ENCODE measurements around the gene NPTN.

NPTN gene

GRCh38 chr15:73631915-73632669 lies 1.1 kb downstream of the NPTN start:
- DNase-seq, result peak; percentile 53

GRCh38 chr15:73630921-73631362 lies 2.2 kb downstream of the NPTN start:
- DNase-seq, result peak; percentile 24

GRCh38 chr15:73629798-73630429 lies 3.3 kb downstream of the NPTN start:
- DNase-seq, result no peak

DNA sequence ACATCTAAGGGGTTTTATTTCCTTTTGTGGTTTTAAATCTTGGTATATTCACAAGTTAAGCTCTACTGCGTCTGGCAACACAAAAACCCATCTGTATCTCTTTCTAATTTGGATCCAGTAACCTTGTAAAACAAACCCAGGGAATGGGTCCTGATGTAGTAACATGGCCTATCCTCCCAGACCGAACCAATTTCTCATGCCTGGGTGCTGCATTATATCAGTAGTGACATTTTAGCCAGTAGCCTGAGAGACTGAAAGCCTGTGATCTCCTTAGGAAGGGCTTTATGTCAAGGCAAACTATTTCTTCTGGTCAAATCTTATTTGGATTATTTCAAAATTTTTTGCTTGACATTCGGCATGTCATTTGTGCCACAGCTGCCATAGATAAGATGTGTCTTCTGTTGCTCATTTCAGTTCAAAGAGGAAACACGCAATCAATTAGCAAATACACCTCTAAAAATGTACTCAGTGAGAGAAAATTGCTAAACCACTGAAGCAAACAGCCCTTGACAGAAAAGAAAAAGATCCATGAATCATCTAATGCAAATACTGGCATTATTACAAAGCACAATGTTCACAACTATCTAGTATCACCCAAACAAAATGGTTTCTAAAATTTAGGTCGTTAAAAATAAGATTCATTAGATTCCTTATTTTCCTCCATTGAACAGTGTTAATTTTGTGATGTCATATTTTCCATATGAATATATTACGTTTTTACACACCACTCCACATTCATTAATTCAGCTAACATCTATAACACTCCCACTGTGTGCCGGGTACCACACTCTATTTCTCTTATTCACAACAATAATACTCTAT lies 4.0 kb downstream of the NPTN start:
- DNase-seq, result peak; percentile 56

- no peak for DNase-seq
Measured at GRCh38 chr15:73628102-73628501, 5.1 kb downstream of the NPTN start.

DNA sequence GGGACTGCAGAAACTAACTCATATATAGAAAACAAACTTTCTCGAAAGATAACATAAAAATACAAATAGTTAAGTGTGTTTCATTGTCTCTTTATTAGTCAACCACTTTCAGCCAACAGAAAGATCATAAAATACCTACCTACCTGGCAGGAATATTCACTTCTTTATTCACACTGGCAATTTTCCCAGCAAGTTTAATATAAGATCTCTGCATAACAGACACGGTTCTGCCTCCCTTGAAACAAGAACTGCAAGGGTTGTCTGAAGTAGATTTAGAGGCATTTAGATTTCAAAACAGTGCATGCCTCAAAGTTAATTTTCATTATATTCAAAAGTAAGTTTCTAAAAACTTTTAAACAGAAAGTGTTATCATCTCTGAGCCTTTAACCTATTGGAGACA lies 7.1 kb downstream of the NPTN start:
- DNase-seq, result no peak

GRCh38 chr15:73624530-73624929 lies 8.7 kb downstream of the NPTN start:
- no peak for DNase-seq

DNA sequence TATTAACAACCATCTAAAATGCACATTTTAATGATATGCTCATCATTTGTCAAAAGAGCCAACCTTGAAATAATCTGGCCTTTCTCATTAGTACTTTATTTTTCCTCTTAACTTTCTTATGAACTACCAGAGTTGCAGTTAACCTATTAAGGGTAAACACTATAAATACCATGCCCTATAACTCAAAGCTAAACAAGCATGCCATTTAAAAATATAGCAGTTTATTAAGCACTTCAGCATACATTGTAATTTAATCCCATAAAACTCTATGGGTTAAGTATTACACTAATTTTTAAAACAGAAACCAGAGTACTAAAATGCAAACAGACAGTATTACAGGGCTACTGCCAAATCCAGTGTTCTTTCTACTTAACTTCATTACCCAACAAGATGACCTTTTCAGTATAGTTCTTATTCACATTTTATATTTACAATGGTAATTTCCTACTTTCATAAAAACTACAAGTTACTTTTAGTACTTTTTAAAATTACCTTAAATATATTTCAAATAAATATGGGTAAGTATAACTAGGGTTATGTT lies 11.8 kb downstream of the NPTN start:
- DNase-seq, result no peak

GRCh38 chr15:73620078-73620477 lies 13.1 kb downstream of the NPTN start:
- no peak for DNase-seq

DNA sequence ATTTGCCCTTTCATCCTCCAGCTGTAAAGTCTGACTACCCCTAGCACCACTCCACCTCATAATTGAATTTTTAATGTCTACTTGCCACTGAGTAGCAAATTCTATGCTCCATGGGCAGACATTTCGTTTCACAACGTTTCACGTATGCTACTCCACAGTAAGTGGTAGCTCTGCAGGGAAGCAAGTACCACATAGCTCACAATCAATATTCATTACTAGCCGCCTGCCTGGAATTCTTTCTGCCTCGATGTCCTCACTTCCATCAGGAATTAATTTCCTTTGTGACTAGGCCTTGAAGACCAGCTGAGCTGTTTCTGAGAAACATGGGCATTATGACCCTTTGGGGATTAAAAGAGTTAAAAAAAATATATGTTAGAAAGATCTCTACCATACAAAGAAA lies 15.3 kb downstream of the NPTN start:
- DNase-seq, result no peak

- no peak for DNase-seq
Measured at GRCh38 chr15:73617301-73617831, 15.8 kb downstream of the NPTN start.

DNA sequence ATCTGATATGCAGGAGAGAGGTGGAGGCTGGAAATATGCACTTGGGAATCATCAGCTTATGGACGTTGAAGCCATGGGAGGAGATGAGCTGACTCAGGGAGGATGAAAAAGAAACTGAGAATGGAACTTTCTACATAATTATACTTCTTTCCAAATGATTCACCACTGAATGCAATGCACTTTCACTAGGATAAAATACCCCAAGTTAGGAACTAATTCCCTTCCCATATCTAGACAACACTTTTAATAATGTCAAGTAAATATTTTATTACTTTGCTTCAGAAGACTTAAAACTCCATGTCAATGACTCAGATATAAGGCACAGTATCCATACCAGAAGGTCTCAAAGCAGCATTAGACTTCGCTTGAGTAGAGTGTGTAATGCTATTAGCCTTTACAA lies 24.2 kb downstream of the NPTN start:
- peak; percentile 57 for DNase-seq

DNA sequence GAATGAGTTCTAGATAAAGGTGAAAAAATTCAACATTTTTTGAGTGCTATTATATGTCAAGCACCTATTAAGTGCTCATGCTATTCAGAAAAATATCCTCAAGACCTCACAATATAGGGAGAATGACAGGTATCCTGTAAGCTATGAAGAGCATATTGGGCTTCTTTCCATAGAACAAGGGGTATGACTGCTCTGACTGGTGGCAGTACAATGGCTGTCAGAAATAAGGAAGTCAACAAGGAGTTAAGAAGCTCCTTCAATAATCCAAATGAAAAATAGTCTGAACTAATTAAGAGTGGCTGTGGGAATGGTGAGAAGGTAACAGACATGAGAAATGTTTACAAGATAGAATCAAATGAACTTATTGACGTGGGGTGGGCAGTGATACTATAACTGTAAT lies 24.7 kb downstream of the NPTN start:
- DNase-seq, result no peak

GRCh38 chr15:73607843-73608242 lies 25.3 kb downstream of the NPTN start:
- DNase-seq, result no peak

- DNase-seq, result no peak
Measured at GRCh38 chr15:73607405-73607804, 25.8 kb downstream of the NPTN start.

GRCh38 chr15:73605759-73606436 lies 27.3 kb downstream of the NPTN start:
- no peak for DNase-seq

DNA sequence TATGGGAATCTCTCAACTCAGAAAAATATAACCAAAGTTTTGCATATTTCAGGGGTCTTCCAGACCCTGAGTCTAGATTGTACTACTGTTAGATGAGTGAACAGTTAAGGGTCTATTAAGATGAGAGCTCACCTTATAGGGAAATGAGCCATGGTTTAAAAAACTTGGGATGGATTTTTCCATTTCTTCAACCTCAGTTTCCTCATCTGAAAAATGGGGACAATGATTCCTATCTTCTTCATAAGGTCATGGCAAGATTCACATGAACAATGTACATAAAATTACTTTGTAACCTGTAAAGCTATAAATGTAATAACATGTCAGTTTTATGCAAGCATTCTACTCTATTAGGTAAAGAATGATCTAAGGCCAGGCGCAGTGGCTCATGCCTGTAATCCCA lies 28.7 kb downstream of the NPTN start:
- no peak for DNase-seq

GRCh38 chr15:73602992-73603391 lies 30.2 kb downstream of the NPTN start:
- DNase-seq, result no peak

DNA sequence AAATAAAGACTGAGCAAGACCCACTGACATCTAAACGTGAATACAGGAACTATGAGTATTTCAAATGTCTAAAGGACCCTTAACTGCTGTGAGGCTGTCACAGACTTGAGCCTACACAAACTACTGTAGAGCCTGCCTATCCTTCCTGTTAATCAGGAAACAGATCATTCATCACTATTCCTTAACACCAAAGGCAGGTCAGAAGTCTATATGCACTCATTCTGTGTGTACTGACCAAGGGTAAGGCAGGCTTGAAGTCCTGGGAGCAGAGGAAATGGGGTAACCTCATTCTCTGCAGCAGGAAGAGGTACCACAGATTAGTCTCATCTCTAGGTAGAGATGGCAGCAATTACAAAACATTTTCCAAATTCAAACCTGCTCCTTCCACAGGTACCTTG lies 30.7 kb downstream of the NPTN start:
- DNase-seq, result peak; percentile 14

- peak; percentile 59 for DNase-seq
Measured at GRCh38 chr15:73601451-73602445, 31.4 kb downstream of the NPTN start.
